Gastrocnemius medialis (tissue), 4 donors: ENCODE data around the gene SCAF1. TPM values are rescaled to one million over a fixed set of nuclear protein-coding genes. Genes with fewer than 3 reads are reported as not detected.

Experiments
- ATAC-seq, 2 donors: fragments of 150-250 bp; one replicate each; pipeline ENCODE4 v1.9.1; 2016
- DNase-seq, 2 donors: peaks; one replicate each; pipeline ENCODE4 v3.0.0-alpha.2; 2019
- H3K27ac ChIP-seq, 4 donors: fragments of 200-600 bp; sonication (generic); 1 replicate in 1 of 4; 2 replicates in 3 of 4; pipeline ENCODE4 v1.5.1; 2016 to 2018; ENCODE audit warnings: mild to moderate bottlenecking in 2 of 4, moderate library complexity in 1 of 4
- H3K27me3 ChIP-seq, 3 donors: fragments of 200-600 bp; sonication (generic) in 2 of 3; 1 replicate in 1 of 3; 2 replicates in 2 of 3; pipeline versions ENCODE4 v1.5.1 to v1.6.0; 2016 to 2019; ENCODE audit warnings: mild to moderate bottlenecking in 1 of 3, moderate library complexity in 1 of 3
- H3K36me3 ChIP-seq, 2 donors: fragments of 200-600 bp; sonication (generic) in 1 of 2; one replicate each; pipeline ENCODE4 v1.5.1; 2017 to 2018
- H3K4me1 ChIP-seq, 2 donors: fragments of 200-600 bp; sonication (generic) in 1 of 2; one replicate each; pipeline ENCODE4 v1.5.1; 2016 to 2017; ENCODE audit warnings: mild to moderate bottlenecking in 2 of 2
- H3K4me3 ChIP-seq, 4 donors: fragments of 200-600 bp; sonication (generic) in 3 of 4; 1 replicate in 1 of 4; 2 replicates in 3 of 4; pipeline ENCODE4 v1.5.1; 2016 to 2019; ENCODE audit warnings: mild to moderate bottlenecking in 2 of 4
- H3K9me3 ChIP-seq, 3 donors: fragments of 200-600 bp; sonication (generic) in 2 of 3; 1 replicate in 1 of 3; 2 replicates in 2 of 3; pipeline ENCODE4 v1.5.1; 2016 to 2019
- POLR2A ChIP-seq, 2 donors: fragments of 450-650 bp; IDR thresholded peaks; one replicate each; pipeline ENCODE4 v1.6.1; 2017; ENCODE audit warnings: antibody characterized with exemption in 2 of 2, mild to moderate bottlenecking in 2 of 2, moderate library complexity in 2 of 2
- in situ Hi-C, 4 donors: fragments of 200-750 bp; cut with MboI; loops; one replicate each; pipeline versions ENCODE4 v1.15.0 to v1.8.0; 2017; ENCODE audit warnings: low sequenced_read_pairs in 4 of 4
- intact Hi-C: fragments of 100-400 bp; cut with DNase I; formaldehyde crosslinking; loops from one replicate; pipeline ENCODE4 v1.15.1; 2023; ENCODE audit warnings: low total_unique reads
- total RNA-seq, 4 donors: library from RNA; depleted of rRNA; stranded (reverse); fragments of >200 nt; gene quantifications; one replicate each; pipeline versions ENCODE4 v1.1.0 to v1.2.3, GENCODE V29; 2016
- TF ChIP-seq, protein P1 (sequence below), 5 experiments: fragments of 450-650 bp in 3 of 5; fragments of 200-600 bp in 2 of 5; sonication (generic) in 2 of 5; IDR thresholded peaks in 4 of 5; conservative IDR thresholded peaks in 1 of 5; 1 replicate in 4 of 5; 2 replicates in 1 of 5; pipeline ENCODE4 v1.5.1; 2016 to 2019; ENCODE audit warnings: antibody characterized with exemption in 5 of 5, mild to moderate bottlenecking in 3 of 5, moderate library complexity in 3 of 5

Gene SCAF1
- total RNA-seq, 4 donors from 2014 or later, result 13.7 to 36.1 (median 32.9) TPM

DNA sequence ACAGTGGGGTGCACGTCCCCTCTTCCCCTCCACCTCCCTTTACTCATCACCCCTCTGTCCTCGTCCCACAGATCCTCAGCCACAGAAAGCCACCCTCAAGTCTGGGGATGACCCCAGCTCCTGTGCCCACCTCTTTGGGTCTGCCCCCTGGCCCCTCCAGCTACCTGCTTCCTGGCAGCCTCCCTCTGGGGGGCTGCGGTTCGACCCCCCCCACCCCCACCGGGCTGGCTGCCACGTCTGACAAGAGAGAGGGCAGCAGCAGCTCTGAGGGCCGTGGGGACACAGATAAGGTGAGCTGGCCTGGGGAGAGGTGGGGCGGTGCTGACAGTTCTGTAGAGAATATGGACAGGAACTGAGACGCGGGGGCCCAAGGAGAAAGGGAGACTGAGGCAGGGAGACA lies 12.6 kb downstream of the SCAF1 start:
- Histone ChIP-seq H3K27me3 (no peaks in the 10 kb centered on the region), H3K4me1 (no peaks in the 10 kb centered on the region), H3K36me3 (peaks cover 0 to 86% of the 10 kb centered on the region in 2 donors), H3K27ac (no peak overlapping the region), H3K4me3 (no peak overlapping the region), H3K9me3 (no peaks in the 10 kb centered on the region)
- ATAC-seq (no peak), DNase-seq (no peak)
- intact Hi-C loops (no loop called here), in situ Hi-C loops (no loop called here)
- TF ChIP-seq, protein P1, sequence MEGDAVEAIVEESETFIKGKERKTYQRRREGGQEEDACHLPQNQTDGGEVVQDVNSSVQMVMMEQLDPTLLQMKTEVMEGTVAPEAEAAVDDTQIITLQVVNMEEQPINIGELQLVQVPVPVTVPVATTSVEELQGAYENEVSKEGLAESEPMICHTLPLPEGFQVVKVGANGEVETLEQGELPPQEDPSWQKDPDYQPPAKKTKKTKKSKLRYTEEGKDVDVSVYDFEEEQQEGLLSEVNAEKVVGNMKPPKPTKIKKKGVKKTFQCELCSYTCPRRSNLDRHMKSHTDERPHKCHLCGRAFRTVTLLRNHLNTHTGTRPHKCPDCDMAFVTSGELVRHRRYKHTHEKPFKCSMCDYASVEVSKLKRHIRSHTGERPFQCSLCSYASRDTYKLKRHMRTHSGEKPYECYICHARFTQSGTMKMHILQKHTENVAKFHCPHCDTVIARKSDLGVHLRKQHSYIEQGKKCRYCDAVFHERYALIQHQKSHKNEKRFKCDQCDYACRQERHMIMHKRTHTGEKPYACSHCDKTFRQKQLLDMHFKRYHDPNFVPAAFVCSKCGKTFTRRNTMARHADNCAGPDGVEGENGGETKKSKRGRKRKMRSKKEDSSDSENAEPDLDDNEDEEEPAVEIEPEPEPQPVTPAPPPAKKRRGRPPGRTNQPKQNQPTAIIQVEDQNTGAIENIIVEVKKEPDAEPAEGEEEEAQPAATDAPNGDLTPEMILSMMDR (IDR thresholded peaks at IDR 0.05 in 4 of 5, conservative IDR thresholded peaks at IDR 0.05 in 1 of 5), result no peak
- TF ChIP-seq POLR2A (IDR thresholded peaks at IDR 0.05), result no peak

DNA sequence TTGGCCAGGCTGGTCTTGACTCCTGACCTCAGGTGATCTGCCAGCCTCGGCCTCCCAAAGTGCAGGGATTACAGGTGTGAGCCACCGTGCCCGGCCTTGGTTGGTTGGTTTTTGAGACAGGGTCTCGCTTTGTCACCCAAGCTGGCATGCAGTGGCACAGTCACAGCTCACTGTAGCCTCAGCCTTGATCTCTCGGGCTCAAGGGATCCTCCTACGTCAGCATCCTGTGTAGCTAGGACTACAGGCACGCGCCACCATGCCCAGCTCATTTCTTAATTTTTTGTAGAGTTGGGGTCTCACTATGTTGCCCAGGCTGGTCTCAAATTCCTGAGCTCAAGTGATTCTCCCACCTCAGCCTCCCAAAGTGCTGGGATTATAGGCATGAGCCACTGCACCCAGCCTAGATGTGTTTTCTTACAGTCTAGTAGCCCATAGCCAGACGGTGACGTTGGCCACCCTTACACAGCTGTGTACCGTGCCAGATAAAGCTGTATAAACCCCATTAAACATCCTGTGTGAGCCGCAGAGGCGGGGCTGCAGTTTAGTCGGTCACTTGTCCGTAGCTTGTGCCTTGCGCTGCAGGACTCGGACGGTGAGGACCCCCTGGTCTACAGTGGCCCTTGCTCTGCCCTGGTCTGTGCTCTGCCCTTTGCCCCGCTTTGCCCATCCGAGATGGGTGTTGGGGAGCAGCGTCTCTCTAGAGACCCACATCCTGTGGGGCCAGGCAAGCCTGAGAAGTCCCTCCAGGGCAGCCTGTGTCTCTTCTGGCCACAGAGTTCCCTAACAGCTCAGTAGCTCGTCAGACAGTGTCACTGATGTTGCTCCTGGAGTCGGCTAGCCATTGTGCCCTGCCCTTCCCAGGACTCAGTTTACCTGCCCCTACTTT lies 13.8 kb downstream of the SCAF1 start:
- in situ Hi-C loops (no loop called here), intact Hi-C loops (no loop called here)
- DNase-seq (no peak), ATAC-seq (no peak)
- Histone ChIP-seq H3K4me1 (no peaks in the 10 kb centered on the region), H3K4me3 (no peak overlapping the region), H3K9me3 (no peaks in the 10 kb centered on the region), H3K27me3 (no peaks in the 10 kb centered on the region), H3K36me3 (peaks cover 0 to 89% of the 10 kb centered on the region in 2 donors), H3K27ac (no peak overlapping the region)
- TF ChIP-seq, protein P1 (IDR thresholded peaks at IDR 0.05 in 4 of 5, conservative IDR thresholded peaks at IDR 0.05 in 1 of 5), result no peak
- no peak for TF ChIP-seq POLR2A (IDR thresholded peaks at IDR 0.05)

DNA sequence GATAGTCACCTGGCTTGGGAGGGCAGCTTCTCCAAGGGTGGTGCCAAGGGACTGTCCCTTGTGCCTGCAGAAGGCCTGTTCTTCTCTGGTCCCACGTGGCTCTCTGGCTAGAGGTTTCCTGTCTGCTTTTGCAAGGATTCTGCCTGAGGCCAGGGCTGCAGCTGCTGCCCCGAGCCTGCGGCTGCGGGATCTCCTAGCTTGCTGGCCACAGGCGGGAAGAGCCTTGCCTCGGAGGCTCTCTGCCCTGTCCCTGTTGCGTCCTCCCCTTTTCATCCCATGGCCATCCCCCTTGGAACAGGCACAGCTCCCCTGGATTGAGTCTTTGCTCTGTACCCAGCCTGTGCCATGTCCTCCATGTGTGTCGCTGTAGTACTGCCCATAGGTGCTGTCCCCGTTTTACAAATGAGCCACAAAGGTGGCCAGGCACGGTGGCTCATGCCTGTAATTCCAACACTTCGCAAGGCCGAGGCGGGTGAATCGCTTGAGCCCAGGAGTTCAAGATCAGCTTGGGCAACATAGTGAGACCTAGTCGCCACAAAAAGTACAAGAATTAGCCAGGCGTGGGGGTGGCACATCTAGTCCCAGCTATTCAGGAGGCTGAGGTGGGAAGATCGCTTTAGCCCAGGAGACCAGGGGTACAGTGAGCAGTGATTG lies 14.6 kb downstream of the SCAF1 start:
- in situ Hi-C loops, result no loop called here
- intact Hi-C loops, result no loop called here
- no peak for ATAC-seq
- no peak overlapping the region for H3K4me3 ChIP-seq
- H3K36me3 ChIP-seq, result peaks cover 0 to 90% of the 10 kb centered on the region in 2 donors
- no peak for TF ChIP-seq POLR2A (IDR thresholded peaks at IDR 0.05)
- TF ChIP-seq, protein P1 (IDR thresholded peaks at IDR 0.05 in 4 of 5, conservative IDR thresholded peaks at IDR 0.05 in 1 of 5), result no peak
- H3K4me1 ChIP-seq, result no peaks in the 10 kb centered on the region
- H3K27ac ChIP-seq, result no peak overlapping the region
- DNase-seq, result no peak
- no peaks in the 10 kb centered on the region for H3K27me3 ChIP-seq
- H3K9me3 ChIP-seq, result no peaks in the 10 kb centered on the region

DNA sequence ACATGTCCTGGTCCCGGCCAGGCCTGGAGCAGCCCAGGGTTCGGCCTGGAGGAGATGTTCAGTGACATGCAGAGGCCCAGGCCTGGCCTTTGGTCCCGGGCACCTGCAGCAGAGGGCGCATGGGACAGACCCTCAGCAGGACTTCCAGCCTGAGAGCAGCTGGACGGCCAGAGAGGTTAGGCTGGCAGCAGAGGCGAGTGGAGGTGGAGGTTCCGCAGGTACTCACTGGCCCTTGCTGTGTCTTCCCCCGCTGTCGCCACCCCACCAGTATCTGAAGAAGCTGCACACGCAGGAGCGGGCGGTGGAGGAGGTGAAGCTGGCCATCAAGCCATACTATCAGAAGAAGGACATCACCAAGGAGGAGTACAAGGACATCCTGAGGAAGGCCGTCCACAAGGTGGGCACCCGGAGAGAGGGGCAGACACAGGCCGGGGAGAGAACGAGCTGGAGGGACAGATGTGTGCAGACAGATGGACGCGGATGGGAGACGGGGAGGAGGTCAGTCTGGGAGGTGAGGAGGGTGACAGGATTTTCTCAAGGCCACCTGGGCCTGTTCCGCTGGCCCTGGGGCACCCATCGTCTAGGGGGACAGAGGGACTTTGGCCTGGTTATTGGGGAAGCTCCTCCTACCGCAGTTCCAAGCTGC lies 15.6 kb downstream of the SCAF1 start:
- Histone ChIP-seq H3K27me3 (no peaks in the 10 kb centered on the region), H3K4me3 (no peak overlapping the region), H3K27ac (no peak overlapping the region), H3K4me1 (no peaks in the 10 kb centered on the region), H3K36me3 (peaks cover 0 to 95% of the 10 kb centered on the region in 2 donors), H3K9me3 (no peaks in the 10 kb centered on the region)
- no peak for ATAC-seq
- in situ Hi-C loops, result no loop called here
- intact Hi-C loops, result no loop called here
- no peak for TF ChIP-seq POLR2A (IDR thresholded peaks at IDR 0.05)
- TF ChIP-seq, protein P1 (IDR thresholded peaks at IDR 0.05 in 4 of 5, conservative IDR thresholded peaks at IDR 0.05 in 1 of 5), result no peak
- no peak for DNase-seq
